ENCODE measurements around the gene ADAM12.

The ADAM12 gene

DNA sequence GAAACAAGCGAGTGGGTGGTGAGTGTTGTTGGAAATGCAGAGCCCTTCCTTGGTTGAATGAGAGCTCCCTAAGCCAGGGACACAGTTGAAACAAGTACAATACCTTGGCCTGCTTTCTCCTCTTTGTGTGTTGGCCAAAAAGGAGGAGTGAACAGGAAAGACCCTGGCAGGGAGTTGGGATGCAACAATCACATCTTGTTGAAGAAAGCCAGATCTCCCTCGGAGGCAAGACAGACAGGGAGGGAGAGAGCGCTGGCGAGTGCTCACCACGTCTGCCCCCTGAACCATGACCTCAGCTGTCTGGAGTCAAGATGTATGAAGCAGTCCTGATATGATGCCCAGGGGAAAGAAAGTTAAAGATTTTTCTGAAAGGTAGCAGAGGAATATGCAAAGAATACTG, 66.8 kb downstream of the ADAM12 start:
- no peak for DNase-seq

DNA sequence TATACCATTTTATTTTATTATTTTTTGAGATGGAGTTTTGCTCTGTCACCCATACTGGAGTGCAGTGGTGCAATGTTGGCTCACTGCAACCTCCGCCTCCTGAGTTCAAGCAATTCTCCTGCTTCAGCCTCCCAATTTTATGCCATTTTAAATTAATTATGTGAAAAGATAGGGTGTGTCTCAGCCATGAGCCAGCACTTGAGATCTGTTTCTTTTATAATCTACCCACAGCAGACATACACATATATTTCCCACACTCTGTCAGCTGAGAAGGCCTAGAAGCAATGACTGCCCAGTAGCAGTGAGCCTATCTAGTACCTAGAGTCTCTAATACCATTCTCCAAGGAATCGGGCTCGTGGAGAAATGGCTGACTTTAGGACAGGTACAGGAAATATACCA, 70.5 kb downstream of the ADAM12 start:
- DNase-seq: no peak

DNA sequence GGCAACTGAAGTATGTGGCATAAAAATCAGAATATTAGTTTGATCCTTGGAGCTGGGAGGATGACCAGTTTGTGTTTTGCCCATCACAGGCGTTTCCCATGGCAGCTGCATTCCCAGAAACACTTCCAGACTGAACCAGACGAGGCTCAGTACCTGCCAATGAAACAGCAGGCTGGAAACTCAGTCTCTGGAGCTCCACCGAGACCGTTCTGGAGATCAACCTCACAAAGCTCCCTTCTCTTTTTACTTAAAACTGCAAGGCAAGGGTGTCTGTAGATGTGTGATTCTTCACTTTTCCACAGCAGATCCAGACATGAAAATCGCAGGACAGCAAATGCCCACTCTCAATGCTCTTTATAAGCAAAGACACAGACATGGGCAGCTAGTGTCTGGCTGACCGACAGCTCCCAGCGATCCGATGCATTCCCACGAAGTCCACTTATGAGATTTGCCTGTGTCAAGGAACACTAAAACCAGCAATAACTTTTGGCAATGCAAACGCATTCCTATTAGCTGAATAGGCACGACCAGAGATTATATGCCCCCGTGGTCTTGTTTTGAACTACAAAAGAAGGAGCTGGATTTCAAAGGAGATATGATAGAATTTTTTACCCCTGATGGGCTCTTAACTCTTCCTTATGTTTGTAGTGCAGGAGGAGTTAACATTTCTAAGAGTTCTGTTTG, 72.6 kb downstream of the ADAM12 start:
- DNase-seq: no peak

DNA sequence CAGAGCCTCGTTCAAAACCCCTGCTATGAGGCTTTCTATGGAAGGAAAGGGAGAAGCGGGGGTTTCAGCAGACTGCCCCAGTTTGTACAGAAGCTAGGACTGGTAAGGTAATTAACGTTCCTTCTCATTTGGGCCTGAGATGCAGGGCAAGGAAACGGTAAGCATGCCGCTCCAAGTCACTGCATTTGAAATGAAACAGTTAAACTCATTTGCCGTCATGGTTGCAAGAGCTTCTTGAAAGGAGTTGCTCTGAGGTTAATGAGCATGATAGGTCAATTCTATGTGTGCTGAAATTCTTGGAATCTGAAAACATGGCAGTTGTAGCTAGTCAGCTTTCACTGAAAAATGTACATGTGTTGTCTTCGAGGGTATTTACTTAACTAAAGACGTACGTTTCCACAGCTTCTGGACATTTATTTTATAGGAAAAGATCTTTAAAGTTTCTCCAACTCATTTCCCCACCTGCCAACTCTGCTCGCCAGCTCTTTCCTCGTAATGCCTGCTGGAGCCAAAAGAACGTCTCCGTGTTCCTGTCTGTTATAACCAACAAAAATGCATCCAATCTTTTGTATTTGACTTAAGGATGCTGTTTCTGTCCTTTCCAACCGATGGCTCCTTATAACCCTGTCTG, 73.3 kb downstream of the ADAM12 start:
- no peak for DNase-seq

GRCh38 chr10:126312167-126312566, 76.1 kb downstream of the ADAM12 start:
- DNase-seq: no peak

GRCh38 chr10:126309228-126309883, 78.9 kb downstream of the ADAM12 start:
- DNase-seq: no peak

DNA sequence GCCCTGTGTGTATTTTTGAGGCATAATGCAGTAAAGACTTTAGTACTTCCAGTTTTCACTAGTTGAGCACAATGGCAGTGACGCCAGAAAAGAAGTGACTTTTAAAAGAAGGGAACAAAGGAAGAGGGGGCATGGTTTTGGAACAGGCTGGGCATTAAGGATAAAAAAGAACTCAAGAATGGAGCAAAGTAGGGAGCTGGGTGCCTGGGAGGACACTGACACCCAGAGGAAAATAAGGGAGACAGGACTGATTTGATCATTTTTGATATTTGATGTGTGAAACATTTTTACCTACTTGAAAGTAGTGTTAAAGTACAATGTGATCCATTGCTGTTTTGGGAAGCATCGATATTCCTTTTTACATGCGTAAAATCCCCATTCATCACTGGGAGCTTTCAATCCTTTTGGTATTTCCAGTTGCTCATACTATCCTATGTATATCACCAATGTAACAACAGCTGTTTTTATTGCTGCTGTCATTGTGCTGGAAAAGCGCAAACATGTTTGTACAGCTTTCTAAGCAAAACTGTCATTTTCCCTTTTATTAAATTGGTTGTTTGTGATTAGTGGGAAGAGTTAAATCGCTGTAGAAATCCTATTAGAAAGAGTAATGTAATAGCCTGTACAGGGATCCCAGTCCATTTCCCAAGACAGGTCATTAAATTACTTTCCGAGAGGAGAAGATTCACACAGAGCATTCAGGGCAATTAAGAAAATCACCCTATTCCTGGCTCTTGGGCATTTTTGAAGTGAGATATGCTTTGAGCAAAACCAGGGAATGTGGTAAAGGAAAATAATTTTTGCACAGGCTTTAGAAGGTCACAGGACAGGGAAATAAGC, 85.2 kb downstream of the ADAM12 start:
- peak in 8 of 56 donors; percentile 1 to 17 (median 8) for DNase-seq

DNA sequence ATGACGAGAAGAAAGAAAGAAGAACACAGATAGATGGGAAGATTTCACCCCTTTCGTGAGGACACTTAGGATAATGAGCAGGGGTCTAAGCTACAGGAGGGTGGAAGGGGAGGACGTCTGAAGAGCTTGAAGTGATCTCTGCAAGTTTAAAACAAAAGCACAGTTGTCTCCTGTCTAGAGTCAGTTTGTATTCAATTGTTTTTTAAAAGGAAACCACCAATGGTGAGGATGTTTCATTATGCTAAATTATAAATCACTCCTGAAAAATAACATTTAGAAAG, 85.9 kb downstream of the ADAM12 start:
- DNase-seq: no peak

DNA sequence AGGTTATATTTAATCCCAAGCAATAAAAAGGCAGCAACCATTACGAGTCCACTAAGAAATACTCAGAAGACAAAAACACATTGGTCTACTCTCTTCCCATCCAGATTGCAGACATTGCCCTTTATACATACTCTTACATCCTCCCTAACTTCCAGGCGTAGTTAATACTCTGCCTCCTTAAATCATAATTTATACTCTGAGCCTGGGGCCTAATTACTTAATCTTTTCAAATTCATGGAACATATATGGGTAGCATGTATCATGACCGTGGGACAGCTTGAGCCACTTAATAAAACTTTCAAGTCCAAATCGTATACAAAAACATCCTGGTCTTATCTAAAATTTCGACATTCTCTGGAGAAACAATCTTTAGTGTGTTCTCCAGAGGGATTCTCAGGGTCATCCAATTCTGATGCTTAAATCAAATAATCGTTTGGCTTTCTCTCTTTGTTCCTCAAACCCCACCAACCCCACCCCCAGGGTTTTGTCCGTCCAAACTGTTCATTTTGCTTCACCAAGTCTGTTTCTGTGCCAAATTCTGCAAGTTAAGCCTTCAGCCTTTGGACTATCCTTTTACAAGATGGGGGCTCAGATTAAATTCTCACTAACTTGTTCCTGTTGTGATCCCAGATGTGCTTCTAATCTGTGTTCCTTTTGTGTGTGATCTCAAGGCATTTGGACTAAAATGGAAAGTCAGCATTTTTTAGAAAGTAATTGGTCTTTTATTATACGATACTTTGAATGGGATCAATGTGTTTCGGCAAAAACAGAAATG, 86.4 kb downstream of the ADAM12 start:
- no peak for DNase-seq

DNA sequence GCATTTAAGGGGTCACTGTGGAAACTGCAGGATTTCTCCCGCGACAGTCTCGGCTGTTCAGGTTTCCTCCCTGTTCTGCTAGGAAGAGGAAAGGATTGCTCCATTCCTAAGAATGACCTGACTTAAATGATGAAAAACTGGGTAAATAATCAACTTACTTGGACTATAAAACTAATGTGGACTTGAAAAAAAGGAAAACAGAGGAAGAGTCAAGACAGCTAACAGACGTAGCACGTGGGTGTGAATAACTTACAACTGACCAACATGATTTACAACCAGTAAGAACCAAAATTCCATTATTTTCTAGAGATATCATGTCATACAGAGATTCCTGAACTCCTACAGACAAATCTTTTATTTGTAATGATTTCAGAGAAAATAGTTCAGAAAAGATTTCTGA, 93.8 kb downstream of the ADAM12 start:
- DNase-seq: no peak

DNA sequence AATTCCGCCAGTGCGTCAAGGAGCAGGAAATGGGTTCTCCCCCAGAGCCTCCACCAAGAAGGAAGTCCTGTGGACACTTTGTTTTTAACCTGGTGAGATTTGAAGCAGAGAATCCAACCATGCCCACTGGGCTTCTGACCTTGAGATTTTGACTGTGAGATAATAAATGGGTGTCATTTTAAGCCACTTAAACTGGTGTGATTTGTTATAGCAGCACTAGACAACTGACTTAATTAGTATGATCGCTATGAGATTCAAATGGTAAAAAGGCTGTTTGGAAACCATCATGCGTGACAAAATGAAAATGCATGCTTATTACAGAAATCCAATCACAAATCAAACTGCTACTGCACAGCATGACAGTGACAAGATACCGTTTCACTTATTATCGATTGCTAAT, 98.0 kb downstream of the ADAM12 start:
- DNase-seq: no peak

DNA sequence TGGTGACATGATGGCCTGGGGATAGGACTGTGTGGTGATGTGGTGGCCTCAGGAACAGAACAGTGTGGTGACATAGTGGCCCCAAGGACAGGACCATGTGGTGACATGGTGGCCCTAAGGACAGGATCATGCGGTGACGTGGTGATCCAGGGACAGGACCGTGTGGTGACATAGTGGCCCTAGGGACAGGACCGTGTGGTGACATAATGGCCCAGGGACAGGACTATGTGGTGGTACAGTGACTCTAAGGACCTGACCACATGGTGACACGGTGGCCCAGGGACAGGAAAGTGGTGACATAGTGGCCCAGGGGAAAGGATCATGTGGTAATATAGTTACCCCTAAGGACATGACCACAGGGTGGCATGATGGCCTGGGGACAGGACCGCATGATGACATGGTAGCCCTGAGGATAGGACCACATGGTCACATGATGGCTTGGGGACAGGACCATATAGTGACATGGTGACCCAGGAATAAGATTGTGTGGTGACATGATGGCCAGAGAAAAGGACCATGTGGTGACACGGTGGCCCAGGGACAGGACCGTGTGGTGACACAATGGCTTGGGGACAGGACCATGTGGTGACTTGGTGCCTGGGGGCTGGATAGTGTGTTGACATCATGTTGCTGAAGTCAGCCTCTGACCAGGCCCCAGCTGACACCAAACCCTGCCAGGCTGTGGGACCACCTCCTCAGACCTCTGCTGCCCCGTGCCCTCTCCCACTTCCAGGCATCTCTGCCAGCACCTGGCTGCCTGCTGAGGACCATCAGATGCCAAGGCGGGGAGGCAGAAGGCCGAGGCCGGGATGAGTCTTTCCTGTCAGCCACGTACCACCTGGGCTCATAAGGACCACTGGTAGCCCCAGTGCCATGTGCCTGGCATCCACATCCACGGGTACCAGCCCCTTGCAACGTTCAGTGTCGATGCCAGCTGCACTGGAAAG, 99.5 kb downstream of the ADAM12 start:
- DNase-seq: no peak

DNA sequence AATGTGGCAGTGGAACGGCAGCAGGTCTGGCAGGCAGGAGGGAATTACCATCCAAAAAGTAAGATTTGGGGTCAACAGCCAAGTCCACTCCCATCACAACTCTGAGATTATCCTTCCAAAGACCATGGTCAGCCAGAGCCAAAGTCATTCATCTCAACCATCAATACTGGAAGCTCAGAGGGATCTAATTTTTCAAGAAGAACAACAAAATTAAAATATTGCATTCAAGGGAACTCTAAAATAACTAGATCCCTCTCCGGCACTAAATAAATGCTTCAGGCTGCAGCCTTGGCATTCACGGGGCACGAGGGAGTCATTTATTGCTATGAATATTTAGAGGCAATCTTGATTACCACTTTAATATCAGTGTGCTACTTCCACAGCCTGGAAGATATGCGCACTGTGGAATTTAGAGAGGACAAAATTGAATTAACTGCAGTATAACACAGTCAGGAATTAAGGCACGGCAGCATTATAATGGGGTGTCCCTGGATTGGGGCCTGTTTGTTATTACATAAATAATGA, 102.0 kb downstream of the ADAM12 start:
- no peak for DNase-seq

GRCh38 chr10:126283307-126283706, 105.0 kb downstream of the ADAM12 start:
- no peak for DNase-seq

- DNase-seq: no peak
Observed at GRCh38 chr10:126278851-126279250, 109.4 kb downstream of the ADAM12 start.

- no peak for DNase-seq
Observed at GRCh38 chr10:126277181-126277580, 111.1 kb downstream of the ADAM12 start.

GRCh38 chr10:126272526-126272925, 115.8 kb downstream of the ADAM12 start:
- DNase-seq: no peak

DNA sequence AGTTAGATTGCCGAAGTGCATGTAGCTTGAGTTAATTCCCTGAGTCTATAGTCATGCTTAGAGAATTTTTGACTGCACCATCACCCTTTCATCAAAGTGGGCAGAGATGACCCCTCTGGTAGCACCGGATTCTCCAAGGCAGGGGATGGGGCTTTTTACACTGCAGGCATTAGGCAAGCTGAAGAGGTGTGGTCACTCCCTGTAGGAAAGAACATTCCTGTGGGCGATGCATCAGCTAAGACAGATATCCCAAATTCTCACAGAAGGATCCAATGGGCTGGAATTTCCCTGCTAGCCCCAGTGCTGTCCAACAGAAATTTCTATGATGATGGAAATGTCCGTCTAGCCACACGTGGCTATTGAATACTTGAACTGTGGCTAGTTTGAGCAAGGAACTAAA, 118.2 kb downstream of the ADAM12 start:
- no peak for DNase-seq

DNA sequence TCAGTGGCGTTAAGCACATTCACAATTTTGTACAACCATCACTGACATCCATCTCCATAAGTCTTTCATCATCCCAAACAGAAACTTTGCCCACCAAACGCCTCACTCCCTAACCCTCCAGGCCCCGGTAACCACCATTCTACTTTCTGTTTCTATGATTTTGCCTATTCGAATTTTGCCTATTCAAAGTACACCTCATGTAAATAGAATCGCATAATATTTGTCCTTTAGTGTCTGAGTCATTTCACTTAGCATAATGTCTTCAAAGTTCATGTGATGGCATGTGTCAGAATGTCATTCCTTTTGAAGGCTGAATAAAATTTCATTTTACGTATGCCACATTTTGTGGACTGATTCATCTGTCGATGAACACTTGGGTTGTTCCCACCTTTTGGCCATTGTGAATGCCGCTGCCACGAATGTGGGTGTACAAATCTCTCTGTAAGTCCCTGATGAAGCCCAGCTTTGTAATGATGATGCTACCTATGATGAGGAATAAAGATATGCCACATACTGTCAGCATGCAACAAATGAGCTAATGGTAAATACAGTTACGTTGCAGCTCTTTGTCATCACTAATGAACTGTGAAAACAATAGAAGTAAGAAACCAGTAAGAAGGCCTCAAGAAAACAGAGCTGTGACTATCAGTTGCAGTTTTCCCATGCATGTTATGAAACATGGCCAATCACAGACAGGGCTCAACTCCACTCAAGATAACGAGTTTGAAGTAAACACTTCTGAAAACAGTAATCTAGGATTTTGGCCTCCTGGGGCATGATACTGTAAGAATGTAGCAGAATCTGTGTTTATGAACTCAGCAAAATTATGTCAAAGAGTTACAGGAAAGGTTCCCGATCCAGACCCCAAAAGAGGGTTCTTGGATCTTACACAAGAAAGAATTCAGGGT, 120.0 kb downstream of the ADAM12 start:
- DNase-seq: no peak

All from nucleus accumbens (tissue), 56 donors.